HAP-1 (cell line): ENCODE results near the gene MMS22L.

Experiments
- DNase-seq, 2 experiments: peaks; one replicate each; pipeline ENCODE4 v3.0.0-alpha.2; 2016 to 2020; ENCODE audit warnings: low spot score in 2 of 2
- H3K27me3 ChIP-seq: fragments of 250-450 bp; sonication (Bioruptor Pico); 2 replicates; pipeline ENCODE4 v1.5.1; 2020; ENCODE audit warnings: low read depth, mild to moderate bottlenecking, moderate library complexity
- H3K36me3 ChIP-seq: fragments of 250-450 bp; sonication (Bioruptor Pico); replicated peaks from 2 replicates; pipeline ENCODE4 v1.5.1; 2020; ENCODE audit warnings: mild to moderate bottlenecking
- H3K4me1 ChIP-seq: fragments of 250-450 bp; sonication (Bioruptor Pico); 2 replicates; pipeline ENCODE4 v1.5.1; 2020; ENCODE audit warnings: mild to moderate bottlenecking
- H3K4me3 ChIP-seq: fragments of 250-450 bp; sonication (Bioruptor Pico); 2 replicates; pipeline ENCODE4 v1.5.1; 2020; ENCODE audit warnings: mild to moderate bottlenecking, moderate library complexity
- H3K9me3 ChIP-seq: fragments of 250-450 bp; sonication (Bioruptor Pico); 2 replicates; pipeline ENCODE4 v1.5.1; 2020; ENCODE audit warnings: mild to moderate bottlenecking, moderate library complexity
- in situ Hi-C: fragments of 300-500 bp; cut with MboI; formaldehyde crosslinking; loops from 3 replicates; pipeline ENCODE4 v1.14.3; 2020; ENCODE audit warnings: low sequenced_read_pairs, inconsistent platforms, mixed read lengths

MMS22L gene

GRCh38 chr6:97147421-97147820 is 135.6 kb downstream of the MMS22L start:
- DNase-seq = no peak
- no peaks in the 10 kb centered on the region for H3K4me1 ChIP-seq
- no peaks in the 10 kb centered on the region for H3K27me3 ChIP-seq
- no peak overlapping the region for H3K4me3 ChIP-seq
- in situ Hi-C loops = no loop called here
- peaks cover 28% of the 10 kb centered on the region for H3K36me3 ChIP-seq
- no peaks in the 10 kb centered on the region for H3K9me3 ChIP-seq

- H3K4me3 ChIP-seq = no peak overlapping the region
- no peaks in the 10 kb centered on the region for H3K27me3 ChIP-seq
- no peak for DNase-seq
- H3K36me3 ChIP-seq = peaks cover 23% of the 10 kb centered on the region
- H3K4me1 ChIP-seq = no peaks in the 10 kb centered on the region
- in situ Hi-C loops = no loop called here
- no peaks in the 10 kb centered on the region for H3K9me3 ChIP-seq
These were observed 137.3 kb downstream of the MMS22L start for GRCh38 chr6:97145691-97146090.

GRCh38 chr6:97141756-97142155 is 141.3 kb downstream of the MMS22L start:
- DNase-seq = no peak
- Histone ChIP-seq H3K27me3 (no peaks in the 10 kb centered on the region), H3K4me1 (no peaks in the 10 kb centered on the region), H3K4me3 (no peak overlapping the region), H3K36me3 (peaks cover 3% of the 10 kb centered on the region), H3K9me3 (no peaks in the 10 kb centered on the region)
- in situ Hi-C loops = no loop called here

GRCh38 chr6:97138581-97138980 is 144.4 kb downstream of the MMS22L start:
- no peak overlapping the region for H3K4me3 ChIP-seq
- in situ Hi-C loops = no loop called here
- H3K4me1 ChIP-seq = no peaks in the 10 kb centered on the region
- no peaks in the 10 kb centered on the region for H3K36me3 ChIP-seq
- DNase-seq = no peak
- H3K9me3 ChIP-seq = no peaks in the 10 kb centered on the region
- H3K27me3 ChIP-seq = no peaks in the 10 kb centered on the region

- H3K9me3 ChIP-seq = no peaks in the 10 kb centered on the region
- no peak for DNase-seq
- H3K36me3 ChIP-seq = no peaks in the 10 kb centered on the region
- no peaks in the 10 kb centered on the region for H3K4me1 ChIP-seq
- in situ Hi-C loops = no loop called here
- no peak overlapping the region for H3K4me3 ChIP-seq
- no peaks in the 10 kb centered on the region for H3K27me3 ChIP-seq
These were observed 146.2 kb downstream of the MMS22L start for GRCh38 chr6:97136626-97137358.

- no peaks in the 10 kb centered on the region for H3K36me3 ChIP-seq
- in situ Hi-C loops = no loop called here
- H3K9me3 ChIP-seq = no peaks in the 10 kb centered on the region
- DNase-seq = peak; percentile 50 to 64
- H3K27me3 ChIP-seq = no peaks in the 10 kb centered on the region
- no peak overlapping the region for H3K4me3 ChIP-seq
- H3K4me1 ChIP-seq = no peaks in the 10 kb centered on the region
These were observed 149.9 kb downstream of the MMS22L start for GRCh38 chr6:97133067-97133466.

- in situ Hi-C loops = no loop called here
- Histone ChIP-seq H3K9me3 (no peaks in the 10 kb centered on the region), H3K36me3 (no peaks in the 10 kb centered on the region)
These were observed 153.9 kb downstream of the MMS22L start for GRCh38 chr6:97129106-97129505.

GRCh38 chr6:97128507-97128906 is 154.5 kb downstream of the MMS22L start:
- no peak for DNase-seq
- no peaks in the 10 kb centered on the region for H3K4me1 ChIP-seq
- in situ Hi-C loops = no loop called here
- no peaks in the 10 kb centered on the region for H3K27me3 ChIP-seq
- no peaks in the 10 kb centered on the region for H3K36me3 ChIP-seq
- H3K4me3 ChIP-seq = no peak overlapping the region
- no peaks in the 10 kb centered on the region for H3K9me3 ChIP-seq

More at GRCh38 chr6:97129106-97129505, 153.9 kb downstream of the MMS22L start:
- no peak for DNase-seq
- H3K4me1 ChIP-seq = no peaks in the 10 kb centered on the region
- H3K4me3 ChIP-seq = no peak overlapping the region
- H3K27me3 ChIP-seq = no peaks in the 10 kb centered on the region

- no peak for DNase-seq
- no peak overlapping the region for H3K4me3 ChIP-seq
- H3K36me3 ChIP-seq = no peaks in the 10 kb centered on the region
- no peaks in the 10 kb centered on the region for H3K27me3 ChIP-seq
- H3K4me1 ChIP-seq = no peaks in the 10 kb centered on the region
- in situ Hi-C loops = no loop called here
- H3K9me3 ChIP-seq = no peaks in the 10 kb centered on the region
These were observed 159.4 kb downstream of the MMS22L start for GRCh38 chr6:97123652-97124051.

GRCh38 chr6:97123112-97123511 is 159.9 kb downstream of the MMS22L start:
- Histone ChIP-seq H3K9me3 (no peaks in the 10 kb centered on the region), H3K36me3 (no peaks in the 10 kb centered on the region), H3K27me3 (no peaks in the 10 kb centered on the region), H3K4me3 (no peak overlapping the region), H3K4me1 (no peaks in the 10 kb centered on the region)
- DNase-seq = no peak
- in situ Hi-C loops = no loop called here

- Histone ChIP-seq H3K27me3 (no peaks in the 10 kb centered on the region), H3K4me1 (no peaks in the 10 kb centered on the region), H3K4me3 (no peak overlapping the region), H3K9me3 (no peaks in the 10 kb centered on the region), H3K36me3 (no peaks in the 10 kb centered on the region)
- in situ Hi-C loops = no loop called here
- DNase-seq = no peak
These were observed 162.5 kb downstream of the MMS22L start for GRCh38 chr6:97120511-97120910.

- Histone ChIP-seq H3K4me3 (no peak overlapping the region), H3K36me3 (no peaks in the 10 kb centered on the region), H3K27me3 (no peaks in the 10 kb centered on the region), H3K4me1 (no peaks in the 10 kb centered on the region), H3K9me3 (no peaks in the 10 kb centered on the region)
- in situ Hi-C loops = no loop called here
- no peak for DNase-seq
These were observed 168.4 kb downstream of the MMS22L start for GRCh38 chr6:97114645-97115044.

GRCh38 chr6:97113170-97113569 is 169.8 kb downstream of the MMS22L start:
- no peak for DNase-seq
- in situ Hi-C loops = no loop called here
- no peaks in the 10 kb centered on the region for H3K4me1 ChIP-seq
- no peaks in the 10 kb centered on the region for H3K36me3 ChIP-seq
- H3K27me3 ChIP-seq = no peaks in the 10 kb centered on the region
- H3K9me3 ChIP-seq = no peaks in the 10 kb centered on the region
- H3K4me3 ChIP-seq = no peak overlapping the region

GRCh38 chr6:97111243-97111642 is 171.8 kb downstream of the MMS22L start:
- Histone ChIP-seq H3K27me3 (no peaks in the 10 kb centered on the region), H3K36me3 (no peaks in the 10 kb centered on the region), H3K4me3 (no peak overlapping the region), H3K4me1 (no peaks in the 10 kb centered on the region), H3K9me3 (no peaks in the 10 kb centered on the region)
- in situ Hi-C loops = no loop called here
- DNase-seq = no peak

- DNase-seq = no peak
- in situ Hi-C loops = no loop called here
- no peaks in the 10 kb centered on the region for H3K4me1 ChIP-seq
- no peak overlapping the region for H3K4me3 ChIP-seq
- H3K27me3 ChIP-seq = no peaks in the 10 kb centered on the region
- H3K9me3 ChIP-seq = no peaks in the 10 kb centered on the region
- H3K36me3 ChIP-seq = no peaks in the 10 kb centered on the region
These were observed 172.4 kb downstream of the MMS22L start for GRCh38 chr6:97110626-97111025.
